IPS-NIHi7 (cell line): ENCODE data around the gene SPDYE16.
"Not testable (repeated sequence)": the region's sequence is repeated elsewhere in the genome, so short reads cannot be mapped to it uniquely, and the experiment has no call there.

Source experiments
- DNase-seq: peaks from one replicate; pipeline ENCODE4 v3.0.0; 2012; ENCODE audit warnings: mixed read lengths; ENCODE audit errors: extremely low spot score

Gene SPDYE16

DNA sequence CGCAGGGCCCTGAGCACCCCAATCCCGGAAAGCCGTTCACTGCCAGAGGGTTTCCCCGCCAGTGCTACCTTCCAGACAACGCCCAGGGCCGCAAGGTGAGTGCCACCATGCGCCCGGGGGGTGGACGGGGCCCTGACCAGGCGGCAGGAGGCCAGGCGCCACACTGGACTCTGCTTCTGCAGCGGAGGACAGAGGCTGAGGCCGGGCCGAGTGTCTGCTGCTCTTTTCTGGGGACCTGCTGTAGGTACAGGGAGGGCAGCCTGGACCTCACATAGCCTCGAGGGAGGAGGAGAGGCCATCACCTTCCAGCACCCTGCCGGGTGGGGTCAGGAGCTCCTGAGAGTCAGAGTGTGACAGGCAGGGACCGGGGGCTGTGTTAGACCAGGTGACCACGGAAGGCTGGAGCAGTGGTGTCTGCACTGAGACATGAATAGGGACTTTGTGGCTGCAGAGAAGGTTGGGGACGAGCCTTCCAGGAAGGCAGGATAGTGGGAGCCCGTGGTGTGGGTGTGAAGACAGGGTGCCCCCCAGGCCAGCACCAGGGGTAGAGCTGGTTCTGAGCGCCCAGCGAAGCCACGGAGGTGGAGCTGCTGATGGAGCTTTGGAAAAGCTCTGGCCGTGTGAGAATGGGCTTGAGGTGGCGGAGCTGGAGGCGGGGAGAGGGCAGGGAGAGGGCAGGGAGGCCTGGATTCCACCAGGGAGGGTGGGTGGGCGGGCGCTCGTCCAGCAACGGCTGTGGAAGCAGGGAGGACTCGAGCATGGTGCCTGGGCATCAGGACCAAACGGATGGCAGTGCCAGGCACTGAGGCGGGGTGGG, 38.5 kb downstream of the SPDYE16 start:
- DNase-seq: not testable (repeated sequence)

DNA sequence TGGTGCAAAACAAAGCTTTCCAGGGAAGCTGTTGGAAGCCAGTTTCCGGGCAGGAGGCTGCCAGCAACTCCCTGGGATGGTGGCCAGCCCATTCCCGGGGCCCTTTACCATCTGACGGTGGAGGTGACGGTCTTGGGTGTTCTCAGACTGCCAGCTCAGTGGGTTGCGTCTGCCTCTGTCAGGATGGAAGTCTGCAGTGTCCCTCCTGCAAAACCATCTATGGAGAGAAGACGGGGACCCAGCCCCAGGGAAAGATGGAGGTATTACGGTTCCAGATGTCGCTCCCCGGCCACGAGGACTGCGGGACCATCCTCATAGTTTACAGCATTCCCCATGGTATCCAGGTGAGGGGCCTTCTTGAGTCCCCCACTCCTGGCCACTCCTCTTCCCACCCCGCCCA, 39.9 kb downstream of the SPDYE16 start:
- DNase-seq: not testable (repeated sequence)

DNA sequence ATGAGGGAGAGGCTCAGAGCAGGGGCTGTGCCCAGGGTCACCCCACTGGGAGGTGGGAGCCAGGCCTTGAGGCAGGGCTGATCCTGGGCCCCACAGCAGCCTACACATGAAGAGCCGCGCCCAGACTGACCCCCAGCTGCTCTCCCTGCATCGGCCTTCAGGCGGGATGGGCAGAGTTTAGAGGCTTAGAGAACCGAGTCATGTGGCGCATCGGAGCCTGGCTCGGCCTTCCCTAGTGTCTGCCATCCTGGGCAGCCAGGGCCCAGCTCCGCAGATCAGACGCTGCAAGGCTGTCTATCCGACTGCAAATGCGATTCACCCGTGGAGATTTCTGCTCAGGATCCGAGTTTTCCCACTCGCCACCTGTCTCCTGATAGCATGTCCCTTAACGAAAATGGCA, 40.3 kb downstream of the SPDYE16 start:
- DNase-seq: not testable (repeated sequence)

- not testable (repeated sequence) for DNase-seq
Observed at GRCh38 chr7:76502224-76502623, 40.9 kb downstream of the SPDYE16 start.

DNA sequence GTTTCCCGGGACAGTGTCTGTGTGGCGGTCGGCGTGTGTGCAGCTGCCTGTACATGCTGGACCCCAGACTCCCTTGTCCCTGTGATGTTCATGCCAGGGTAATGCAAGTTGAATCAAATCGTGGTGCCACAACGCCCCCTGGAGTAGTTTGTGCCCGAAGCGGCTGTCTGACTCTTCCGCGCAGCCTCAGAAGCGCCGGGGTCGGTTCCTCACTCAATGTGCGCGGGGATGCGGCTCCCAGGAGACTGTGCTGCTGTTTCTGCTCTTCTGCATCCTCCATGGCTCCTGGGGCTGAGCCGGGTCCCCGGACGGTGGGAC, 43.2 kb downstream of the SPDYE16 start:
- DNase-seq: not testable (repeated sequence)

- not testable (repeated sequence) for DNase-seq
Observed at GRCh38 chr7:76499201-76499923, 43.7 kb downstream of the SPDYE16 start.

DNA sequence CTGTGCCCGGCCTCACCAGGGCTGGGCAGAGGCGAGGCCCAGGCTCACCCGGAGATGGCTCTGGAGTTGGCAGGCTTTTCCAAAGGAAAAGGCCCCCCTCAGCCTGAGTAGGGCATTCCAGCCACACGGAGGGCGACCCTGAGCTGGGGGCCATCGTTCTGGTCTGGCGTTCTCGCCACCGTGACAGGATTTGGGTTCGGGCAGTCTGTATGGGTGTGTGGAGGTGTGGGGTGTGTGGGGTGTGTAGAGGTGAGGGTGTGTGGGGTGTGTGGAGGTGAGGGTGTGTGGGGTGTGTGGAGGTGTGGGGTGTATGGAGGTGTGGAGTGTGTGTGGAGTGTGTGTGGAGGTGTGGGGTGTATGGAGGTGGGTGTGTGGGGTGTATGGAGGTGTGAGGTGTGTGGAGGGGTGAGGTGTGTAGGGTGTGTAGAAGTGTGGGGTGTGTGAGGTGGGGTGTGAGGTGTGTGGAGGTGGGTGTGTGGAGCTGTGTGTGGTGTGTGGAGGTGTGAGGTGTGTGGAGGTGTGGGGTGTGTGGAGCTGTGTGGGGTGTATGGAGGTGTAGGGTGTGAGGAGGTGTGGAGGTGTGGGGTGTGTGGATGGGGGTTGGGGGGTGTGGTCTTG, 44.4 kb downstream of the SPDYE16 start:
- DNase-seq: not testable (repeated sequence)

DNA sequence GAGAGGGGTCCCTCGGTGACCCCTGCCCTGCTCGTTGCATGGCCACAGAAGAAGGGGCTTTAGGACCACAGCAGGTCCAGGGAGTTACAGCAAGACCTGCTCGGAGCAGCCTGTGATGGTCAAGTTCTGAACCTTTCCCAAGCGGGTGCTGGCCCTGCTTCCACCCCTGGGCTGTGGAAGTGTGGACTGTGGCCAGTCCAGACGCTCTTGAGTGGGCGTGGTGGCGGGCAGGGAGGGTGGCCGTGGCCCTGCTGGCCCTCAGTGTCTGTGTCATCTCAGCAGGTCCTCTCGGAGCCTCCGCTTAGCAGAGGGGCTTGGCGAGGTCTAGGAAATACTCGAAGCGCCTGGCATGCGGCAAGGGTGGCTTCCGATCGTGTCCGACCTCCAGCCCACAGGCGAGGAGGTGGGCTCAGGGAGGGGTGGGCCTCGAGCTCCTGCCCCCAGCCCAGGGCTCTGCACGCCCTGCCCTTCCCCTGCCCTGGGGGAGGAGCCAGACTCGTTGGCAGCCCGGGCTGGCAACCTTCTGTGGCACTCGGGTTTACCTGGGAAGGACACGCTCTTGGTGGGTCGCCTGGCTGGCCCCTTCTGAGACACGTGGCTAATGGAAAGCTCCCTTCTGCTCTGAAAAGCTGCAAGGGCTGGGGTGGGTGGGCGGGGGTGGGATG, 45.0 kb downstream of the SPDYE16 start:
- DNase-seq: not testable (repeated sequence)

- not testable (repeated sequence) for DNase-seq
Observed at GRCh38 chr7:76495717-76496116, 47.4 kb downstream of the SPDYE16 start.

DNA sequence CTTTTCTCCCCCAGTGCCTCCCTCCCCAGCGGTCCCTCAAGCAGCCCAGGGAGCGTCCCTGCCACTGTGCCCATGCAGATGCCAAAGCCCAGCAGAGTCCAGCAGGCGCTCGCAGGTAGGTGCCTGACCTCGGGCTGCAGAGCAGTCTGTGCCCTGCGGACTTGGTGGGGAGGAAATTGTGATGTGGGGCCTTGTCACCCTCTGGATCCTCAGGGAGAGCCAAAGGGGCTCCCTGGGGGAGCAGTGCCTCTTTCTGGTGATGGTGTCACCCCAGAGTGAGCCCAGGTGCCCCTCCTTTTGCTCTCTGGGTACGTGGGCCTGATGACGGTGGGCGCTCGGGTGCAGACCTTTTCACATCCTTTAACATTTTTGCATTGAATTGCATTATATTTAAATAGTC, 51.0 kb downstream of the SPDYE16 start:
- not testable (repeated sequence) for DNase-seq

GRCh38 chr7:76487969-76488368, 55.1 kb downstream of the SPDYE16 start:
- DNase-seq: not testable (repeated sequence)

- DNase-seq: not testable (repeated sequence)
Observed at GRCh38 chr7:76486618-76487017, 56.5 kb downstream of the SPDYE16 start.

DNA sequence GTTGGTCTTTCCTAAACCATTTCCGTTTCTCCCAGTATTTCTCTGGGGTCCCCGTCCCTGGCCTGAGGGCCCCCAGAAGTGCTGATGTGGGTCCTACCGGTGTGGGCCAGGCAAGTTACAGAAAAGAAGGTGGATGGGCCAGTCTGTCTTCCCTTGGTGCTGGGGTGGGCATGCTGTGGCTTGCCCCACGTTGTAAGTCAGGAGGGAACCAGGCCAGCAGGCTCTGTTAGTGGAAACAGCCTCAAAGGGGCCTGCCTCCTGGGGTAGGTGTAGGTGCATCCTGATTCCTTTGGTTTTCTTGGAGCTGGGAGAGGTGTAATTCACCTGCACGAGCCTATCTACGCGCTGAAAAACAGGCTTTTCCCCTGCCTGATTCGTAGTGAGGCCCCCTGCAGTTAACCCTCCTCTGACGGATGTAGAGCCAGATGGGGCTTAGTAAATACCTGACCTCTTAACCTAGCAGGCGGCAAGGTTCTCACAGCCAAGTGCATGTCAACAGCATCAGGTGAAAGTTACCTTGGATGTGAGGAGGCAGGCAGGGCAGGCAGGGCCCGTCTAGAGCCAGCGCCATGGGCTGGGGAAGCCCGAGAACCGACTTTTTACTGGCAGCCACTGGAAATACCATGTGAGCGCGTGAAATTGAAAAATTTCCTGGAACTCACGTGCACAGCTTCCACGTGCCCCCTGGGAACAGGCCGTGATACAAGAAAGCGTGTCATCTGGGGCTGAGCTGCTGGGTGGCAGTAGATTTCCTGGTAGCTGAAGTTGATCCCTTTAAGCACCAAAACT, 57.1 kb downstream of the SPDYE16 start:
- DNase-seq: not testable (repeated sequence)

DNA sequence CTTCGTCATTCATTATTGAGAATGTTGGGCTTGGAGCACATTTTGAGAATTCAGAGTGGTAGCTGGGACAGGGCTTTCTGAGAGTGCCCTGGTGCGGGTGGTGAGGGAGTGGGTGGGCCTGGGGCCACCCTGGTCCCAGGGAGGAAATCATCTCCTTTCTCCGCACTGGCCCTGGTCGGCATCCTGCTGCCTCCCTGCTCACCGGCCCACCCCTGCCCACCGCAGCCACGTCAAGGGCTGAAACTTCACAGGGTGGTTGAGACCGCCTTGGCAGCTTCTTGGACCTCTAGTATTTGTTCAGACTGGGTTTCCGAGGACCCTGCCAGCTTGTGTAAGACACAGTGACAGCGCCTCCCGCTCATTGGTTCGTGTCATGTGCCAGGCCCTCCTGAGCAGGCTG, 58.6 kb downstream of the SPDYE16 start:
- DNase-seq: not testable (repeated sequence)

DNA sequence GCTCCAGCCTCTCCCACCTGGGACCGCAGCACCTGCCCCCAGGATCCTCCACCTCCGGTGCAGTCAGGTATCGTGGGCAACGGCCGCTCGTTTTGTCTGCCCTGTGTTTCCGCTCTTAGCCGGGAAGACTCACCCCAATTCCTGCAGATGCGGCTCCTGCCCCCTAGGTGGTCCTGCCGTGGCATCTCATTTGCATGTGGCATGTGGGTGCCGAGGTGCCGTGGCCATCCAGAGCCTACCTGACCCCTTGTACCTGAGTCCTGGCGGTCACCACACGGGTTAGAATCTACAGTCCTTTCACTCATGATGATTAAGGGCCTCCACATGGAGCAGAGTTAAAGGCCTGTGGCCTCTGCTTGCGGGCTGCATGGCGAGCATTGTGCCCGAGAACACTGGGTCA, 60.0 kb downstream of the SPDYE16 start:
- DNase-seq: not testable (repeated sequence)

DNA sequence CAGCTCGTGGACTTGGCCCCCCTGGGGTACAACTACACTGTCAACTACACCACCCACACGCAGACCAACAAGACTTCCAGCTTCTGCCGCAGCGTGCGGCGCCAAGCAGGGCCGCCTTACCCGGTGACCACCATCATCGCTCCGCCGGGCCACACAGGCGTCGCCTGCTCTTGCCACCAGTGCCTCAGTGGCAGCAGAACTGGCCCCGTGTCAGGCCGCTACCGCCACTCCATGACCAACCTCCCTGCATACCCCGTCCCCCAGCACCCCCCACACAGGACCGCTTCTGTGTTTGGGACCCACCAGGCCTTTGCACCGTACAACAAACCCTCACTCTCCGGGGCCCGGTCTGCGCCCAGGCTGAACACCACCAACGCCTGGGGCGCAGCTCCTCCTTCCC, 60.4 kb downstream of the SPDYE16 start:
- DNase-seq: not testable (repeated sequence)
